HEK293 (cell line): ENCODE results near the gene PRELID3B.

Experiments used
- HOXA7 ChIP-seq: sonication (generic); formaldehyde crosslinking; IDR thresholded peaks from 2 replicates; pipeline ENCODE4 v1.8.1; 2022; ENCODE audit warnings: missing genetic modification reagents, borderline replicate concordance
- PRDM4 ChIP-seq: fragments of 450-650 bp; formaldehyde crosslinking; IDR thresholded peaks from 2 replicates; pipeline ENCODE4 v1.5.1; 2017; ENCODE audit warnings: missing biosample characterization, missing genetic modification characterization
- SP2 ChIP-seq: fragments of 450-650 bp; formaldehyde crosslinking; IDR thresholded peaks from 2 replicates; pipeline ENCODE4 v1.5.1; 2016; ENCODE audit warnings: missing biosample characterization, missing genetic modification characterization
- ZBTB20 ChIP-seq: fragments of 450-650 bp; formaldehyde crosslinking; IDR thresholded peaks from 2 replicates; pipeline ENCODE4 v1.5.1; 2016; ENCODE audit warnings: missing biosample characterization, missing genetic modification characterization
- ZNF133 ChIP-seq: fragments of 450-650 bp; formaldehyde crosslinking; IDR thresholded peaks from 2 replicates; pipeline ENCODE4 v1.5.1; 2016; ENCODE audit warnings: missing biosample characterization, missing genetic modification characterization
- ZNF37A ChIP-seq: fragments of 450-650 bp; IDR thresholded peaks from 2 replicates; pipeline ENCODE4 v1.5.1; 2018; ENCODE audit warnings: missing biosample characterization, missing genetic modification characterization
- ZNF626 ChIP-seq: fragments of 450-650 bp; sonication (Bioruptor Pico); formaldehyde crosslinking; IDR thresholded peaks from 2 replicates; pipeline ENCODE4 v1.5.1; 2018; ENCODE audit warnings: missing biosample characterization, missing genetic modification characterization, inconsistent platforms
- ZNF791 ChIP-seq: fragments of 450-650 bp; formaldehyde crosslinking; IDR thresholded peaks from 2 replicates; pipeline ENCODE4 v1.5.1; 2016; ENCODE audit warnings: missing biosample characterization, missing genetic modification characterization
- TF ChIP-seq, protein P1 (sequence below): fragments of 450-650 bp; formaldehyde crosslinking; IDR thresholded peaks from 2 replicates; pipeline ENCODE4 v1.5.1; 2016; ENCODE audit warnings: missing biosample characterization, missing genetic modification characterization

- TF ChIP-seq ZNF37A (tag by site-specific recombination) (no peak), SP2 (tag by site-specific recombination) (no peak), ZNF626 (tag by site-specific recombination) (no peak), PRDM4 (tag by site-specific recombination) (no peak), ZNF791 (tag by site-specific recombination) (no peak), ZNF133 (no peak), HOXA7 (CRISPR knock-in tag) (no peak), ZBTB20 (tag by site-specific recombination) (no peak)
- TF ChIP-seq, protein P1, sequence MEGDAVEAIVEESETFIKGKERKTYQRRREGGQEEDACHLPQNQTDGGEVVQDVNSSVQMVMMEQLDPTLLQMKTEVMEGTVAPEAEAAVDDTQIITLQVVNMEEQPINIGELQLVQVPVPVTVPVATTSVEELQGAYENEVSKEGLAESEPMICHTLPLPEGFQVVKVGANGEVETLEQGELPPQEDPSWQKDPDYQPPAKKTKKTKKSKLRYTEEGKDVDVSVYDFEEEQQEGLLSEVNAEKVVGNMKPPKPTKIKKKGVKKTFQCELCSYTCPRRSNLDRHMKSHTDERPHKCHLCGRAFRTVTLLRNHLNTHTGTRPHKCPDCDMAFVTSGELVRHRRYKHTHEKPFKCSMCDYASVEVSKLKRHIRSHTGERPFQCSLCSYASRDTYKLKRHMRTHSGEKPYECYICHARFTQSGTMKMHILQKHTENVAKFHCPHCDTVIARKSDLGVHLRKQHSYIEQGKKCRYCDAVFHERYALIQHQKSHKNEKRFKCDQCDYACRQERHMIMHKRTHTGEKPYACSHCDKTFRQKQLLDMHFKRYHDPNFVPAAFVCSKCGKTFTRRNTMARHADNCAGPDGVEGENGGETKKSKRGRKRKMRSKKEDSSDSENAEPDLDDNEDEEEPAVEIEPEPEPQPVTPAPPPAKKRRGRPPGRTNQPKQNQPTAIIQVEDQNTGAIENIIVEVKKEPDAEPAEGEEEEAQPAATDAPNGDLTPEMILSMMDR, result no peak
Observed at GRCh38 chr20:59044295-59044694, 1.7 kb upstream of the PRELID3B start.
